Activated CD4-positive, alpha-beta T cell treated with anti-CD3 and anti-CD28 coated beads for 1 hour (primary cell): ENCODE measurements around the gene GASK1A.

Experiments used
- DNase-seq: peaks from one replicate; pipeline ENCODE4 v3.0.0-alpha.2; 2020

GASK1A gene

DNA sequence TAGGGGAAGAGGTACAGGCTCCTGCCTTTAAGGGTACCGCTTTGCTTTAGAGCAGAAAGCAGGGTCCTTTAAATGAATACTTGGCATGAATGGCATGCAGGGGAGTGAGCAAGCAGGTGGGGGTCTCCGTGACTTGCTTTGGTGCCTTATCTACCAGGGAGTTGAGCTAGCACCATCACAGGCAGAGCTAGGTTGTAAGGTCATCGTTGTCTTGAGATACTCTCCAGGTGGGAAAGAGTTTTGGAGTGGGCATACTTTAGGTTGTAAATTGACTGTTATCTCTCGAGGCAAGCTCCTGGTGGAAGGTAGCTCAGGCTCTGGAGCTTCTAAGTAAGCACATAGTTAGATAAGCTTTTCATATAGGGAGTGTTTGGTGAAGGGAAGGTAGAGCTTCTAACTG is 5.6 kb downstream of the GASK1A start:
- DNase-seq = no peak

DNA sequence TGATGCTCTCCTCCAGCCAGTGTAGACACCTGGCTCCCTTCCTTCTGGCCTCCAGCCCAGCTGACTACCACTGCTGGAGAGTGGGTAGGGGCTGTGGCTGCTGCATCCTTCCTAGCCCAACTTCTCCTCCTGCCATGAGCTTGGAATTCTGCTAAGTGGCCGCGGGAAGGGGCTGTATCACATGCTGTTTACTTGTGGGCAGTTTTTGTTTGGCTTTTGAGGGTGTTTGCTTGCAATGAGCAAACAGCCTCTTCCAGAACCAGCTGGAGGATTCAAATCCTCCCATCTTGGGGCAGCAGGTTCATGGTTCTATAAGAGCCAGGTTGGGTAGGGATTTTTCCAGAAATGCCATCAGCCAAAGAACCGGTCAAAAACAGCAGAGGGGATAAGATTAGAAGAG is 9.0 kb downstream of the GASK1A start:
- DNase-seq = no peak

DNA sequence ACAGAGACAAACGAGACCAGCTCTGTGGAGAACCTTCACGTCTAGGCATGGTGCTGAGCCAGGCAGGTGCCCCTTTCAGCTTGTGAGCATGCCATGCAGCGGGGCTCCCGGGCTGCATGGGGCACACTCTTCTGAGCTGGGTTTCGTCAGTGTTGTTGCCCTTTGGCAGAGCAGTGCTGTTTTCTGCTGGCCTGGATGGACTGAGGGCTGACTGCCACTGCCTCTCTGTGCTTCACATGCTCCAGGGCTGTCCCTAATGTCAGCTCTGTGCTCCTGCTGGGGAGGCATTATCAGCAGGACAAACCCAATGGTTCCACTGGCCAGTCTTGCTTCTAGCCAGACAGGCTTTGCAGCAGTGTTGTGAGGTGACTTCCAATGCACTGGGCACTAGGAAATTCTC is 9.5 kb downstream of the GASK1A start:
- no peak for DNase-seq

DNA sequence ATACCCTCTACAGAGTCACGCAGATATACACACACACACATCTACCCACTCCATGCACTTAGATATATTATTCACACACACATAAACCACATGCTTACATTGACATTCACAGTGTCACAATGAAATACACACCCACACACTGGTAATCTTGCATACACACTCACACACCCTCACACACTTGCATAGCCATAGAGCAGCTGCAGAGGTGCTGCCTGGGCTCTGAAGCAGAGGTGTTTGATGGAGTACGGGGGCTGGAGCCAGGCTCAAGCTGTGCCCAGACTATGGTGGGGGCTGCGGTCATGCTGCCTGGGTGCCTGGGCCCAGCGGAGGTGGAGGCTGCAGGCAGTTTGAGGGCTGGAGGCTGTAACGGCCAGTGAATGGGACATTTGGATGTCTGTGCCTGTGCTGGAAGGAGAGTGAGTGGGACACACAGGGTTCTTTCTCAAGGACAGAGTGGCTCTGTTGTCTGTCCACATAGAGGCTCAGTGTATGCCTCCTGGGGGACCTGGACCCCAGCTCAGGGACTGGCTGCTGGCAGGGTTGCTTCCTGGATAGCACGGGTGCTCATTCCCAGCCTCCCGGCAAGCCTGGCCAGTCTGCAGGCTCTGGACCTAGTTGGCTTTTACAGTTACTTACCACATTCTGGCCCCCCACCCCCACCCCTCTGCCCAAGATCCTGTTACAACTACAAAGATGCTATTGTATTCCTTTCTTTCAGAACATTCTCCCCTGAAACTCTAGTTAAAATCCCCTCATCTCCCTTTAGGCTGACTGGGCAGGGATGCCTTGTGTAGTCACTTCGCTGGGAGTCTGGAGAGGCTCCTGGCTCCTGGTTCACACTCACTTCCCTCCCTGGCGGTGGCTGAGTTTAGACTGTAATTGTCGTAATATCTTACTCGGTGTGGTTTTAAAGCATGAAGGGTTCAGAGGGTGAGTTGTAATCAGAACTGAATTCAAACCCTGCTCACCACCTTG is 12.5 kb downstream of the GASK1A start:
- no peak for DNase-seq

DNA sequence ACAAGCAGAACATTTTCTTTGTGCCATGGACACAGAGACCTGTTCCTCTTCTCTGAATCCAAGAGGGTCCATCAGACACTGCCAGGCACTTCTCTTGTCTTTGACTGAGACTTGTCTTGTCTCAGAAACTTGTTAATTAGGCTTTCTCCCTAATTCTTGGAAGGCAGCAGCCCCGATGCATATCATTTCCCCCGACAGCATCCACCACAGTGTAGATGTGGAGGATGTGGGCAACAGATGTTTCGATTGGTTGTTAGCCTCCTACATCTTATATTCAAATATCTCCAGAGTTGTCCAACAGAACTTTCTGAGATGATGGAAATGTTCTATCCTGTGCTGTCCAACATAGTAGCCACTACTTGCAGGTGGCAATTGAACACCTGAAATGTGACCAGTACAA is 15.5 kb downstream of the GASK1A start:
- no peak for DNase-seq

DNA sequence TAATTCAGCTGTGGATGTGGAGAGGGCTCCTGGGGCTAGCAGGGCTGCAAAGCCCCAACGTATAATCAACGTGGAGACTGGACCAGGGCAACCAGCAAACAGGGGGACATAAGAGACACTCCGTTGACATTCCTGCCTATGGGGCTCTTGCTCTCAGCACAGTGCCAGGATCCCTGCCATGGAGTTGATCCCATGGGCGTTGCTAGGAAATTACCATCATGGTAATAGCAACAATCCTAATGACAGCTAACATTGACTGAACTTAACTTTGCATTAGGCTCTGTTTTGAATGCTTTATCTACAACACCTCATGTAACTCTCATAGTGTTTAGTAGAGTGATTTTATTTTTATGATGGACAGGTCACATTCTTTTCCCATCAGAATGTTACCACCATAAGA is 16.9 kb downstream of the GASK1A start:
- DNase-seq = no peak

DNA sequence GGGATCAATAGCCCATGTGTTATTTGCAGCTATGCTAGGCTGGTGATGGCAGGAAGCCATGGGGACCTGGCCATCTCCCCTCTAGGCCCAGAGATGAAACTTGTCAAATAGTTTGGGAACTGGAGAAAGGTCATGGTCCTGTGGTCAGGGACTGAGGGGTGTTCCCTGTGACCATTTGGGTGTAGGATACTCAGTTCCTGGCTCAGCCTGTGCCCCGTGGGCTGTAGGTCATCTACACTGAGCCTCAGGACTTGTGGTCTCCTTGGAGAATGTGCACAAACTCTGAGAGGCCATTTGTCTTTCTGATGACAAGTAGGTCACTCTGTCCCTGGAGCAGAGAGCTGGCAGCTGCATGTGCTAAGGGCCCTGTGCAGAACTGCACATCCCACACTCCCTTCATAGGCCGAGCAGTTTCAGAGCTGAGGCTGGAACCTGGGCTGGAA is 17.5 kb downstream of the GASK1A start:
- DNase-seq = no peak

DNA sequence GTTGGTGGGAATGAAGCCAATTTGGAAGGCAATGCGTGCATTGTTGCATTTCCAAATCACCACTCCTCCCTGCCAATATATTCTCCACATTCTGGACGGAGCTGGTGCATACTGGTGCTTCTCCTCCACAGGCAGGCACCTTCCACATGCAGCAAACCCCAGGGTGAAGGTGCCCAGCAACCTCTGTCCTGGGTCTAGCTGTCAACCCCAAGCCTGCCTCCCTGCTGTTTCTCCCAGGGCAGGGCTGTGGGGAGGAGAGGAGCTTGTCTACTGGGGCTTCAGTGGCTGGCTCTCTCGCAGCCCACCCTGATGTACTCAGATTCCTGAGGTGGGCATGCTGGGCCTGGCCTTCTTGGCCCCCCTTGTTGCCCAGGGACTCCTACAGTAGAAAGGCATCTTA is 20.1 kb downstream of the GASK1A start:
- no peak for DNase-seq

DNA sequence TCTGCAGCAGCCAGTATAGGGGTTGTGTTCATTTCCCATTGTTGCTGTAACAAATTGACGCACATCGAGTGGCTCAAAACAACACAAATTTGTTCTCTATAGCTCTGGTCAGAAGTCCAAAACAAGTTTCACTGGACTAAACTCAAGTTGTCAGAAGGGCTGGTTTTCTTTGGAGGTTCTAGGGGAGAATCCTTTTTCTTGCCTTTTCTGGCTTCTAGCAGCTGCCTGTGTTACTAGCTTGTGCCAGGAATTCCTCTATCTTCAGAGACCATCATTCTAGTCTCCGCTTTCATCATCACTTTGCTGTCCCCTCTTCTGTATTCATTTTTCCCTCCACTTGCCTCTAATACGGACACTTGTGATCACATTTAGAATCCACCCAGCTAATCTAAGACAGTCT is 20.5 kb downstream of the GASK1A start:
- DNase-seq = no peak

DNA sequence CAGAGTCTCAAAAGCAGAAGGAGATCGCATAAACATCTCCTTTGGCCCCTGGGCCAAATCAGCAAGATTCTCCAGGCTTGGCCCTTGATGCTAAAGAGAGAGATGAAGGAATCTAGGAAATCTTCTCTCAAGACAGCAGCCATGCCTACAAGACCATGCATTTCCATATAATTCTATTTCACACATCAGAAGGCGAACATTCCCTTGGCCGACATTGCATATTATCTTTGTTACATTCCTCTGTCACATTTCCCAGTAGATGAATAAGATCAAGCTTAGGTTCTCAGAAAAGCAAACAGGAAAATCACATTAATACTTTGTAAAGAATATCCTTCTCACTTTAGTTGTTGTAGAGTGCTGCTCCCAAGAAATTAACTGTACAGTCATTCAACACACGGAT is 21.3 kb downstream of the GASK1A start:
- DNase-seq = no peak

DNA sequence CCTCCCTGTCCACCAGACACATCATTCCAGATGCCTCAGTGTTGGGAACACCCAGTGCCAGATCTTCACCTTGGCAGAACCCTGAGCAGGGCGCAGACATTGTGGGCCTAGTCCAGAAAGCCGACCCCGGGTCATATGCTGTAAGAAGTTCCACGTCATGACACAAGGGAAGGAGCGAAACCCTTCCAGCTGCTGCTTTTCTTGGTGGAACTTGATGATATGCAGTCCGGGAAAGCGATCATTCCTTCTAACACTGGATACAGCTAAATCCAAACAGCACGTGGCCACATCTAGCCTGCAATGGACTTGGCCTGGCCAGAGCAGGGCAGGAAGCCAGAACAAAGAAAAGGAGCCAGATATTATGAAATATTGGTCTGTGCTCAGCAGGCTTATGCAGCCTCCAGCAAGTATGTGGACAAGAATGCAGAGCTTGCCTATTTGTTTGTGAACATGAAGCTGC is 22.0 kb downstream of the GASK1A start:
- DNase-seq = no peak

DNA sequence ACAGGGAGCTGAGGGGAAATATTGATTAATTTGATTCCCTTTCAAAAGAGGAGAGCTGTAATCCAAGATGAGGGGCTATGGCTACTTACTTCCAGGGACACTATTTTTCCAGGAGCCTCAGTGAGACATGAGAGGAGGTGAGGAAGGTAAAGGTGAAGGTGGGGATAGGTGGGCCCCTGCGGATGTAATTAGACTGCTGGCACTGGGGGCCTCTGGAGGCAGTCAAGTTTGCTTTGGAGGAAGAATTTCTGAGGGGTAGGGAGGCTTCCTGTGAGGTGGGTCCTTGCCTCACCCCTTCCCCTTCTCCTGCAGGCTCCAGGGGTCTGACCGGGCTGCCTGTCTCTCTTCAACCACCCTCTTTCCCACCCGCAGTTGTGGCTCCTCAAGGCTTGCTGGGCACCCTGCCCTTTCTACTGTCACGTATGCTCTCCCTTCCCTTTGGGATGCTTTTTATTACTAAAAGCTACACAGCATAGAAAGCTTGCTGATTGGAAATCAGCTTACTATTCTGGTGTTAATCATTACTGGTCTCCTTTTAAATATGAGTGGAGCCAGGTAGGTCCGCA is 22.5 kb downstream of the GASK1A start:
- no peak for DNase-seq

DNA sequence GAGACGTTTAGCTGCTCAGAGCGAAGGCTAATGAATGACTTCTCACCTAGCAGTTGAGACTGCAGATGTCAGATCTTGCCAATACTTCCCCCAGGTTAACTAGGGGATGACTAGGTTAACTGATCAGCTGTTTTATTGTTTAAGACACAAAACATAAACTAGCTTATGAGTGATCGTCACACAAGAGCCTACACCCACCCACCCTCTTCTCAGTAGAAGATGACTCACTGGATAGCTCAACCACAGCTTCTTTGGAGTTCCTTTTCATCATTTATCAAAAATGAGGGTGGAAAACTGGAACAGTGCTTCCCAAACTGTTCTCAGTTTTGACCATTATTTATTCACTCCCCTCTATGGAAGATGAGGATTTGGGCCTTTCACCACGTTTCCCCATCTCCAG is 25.2 kb downstream of the GASK1A start:
- no peak for DNase-seq

DNA sequence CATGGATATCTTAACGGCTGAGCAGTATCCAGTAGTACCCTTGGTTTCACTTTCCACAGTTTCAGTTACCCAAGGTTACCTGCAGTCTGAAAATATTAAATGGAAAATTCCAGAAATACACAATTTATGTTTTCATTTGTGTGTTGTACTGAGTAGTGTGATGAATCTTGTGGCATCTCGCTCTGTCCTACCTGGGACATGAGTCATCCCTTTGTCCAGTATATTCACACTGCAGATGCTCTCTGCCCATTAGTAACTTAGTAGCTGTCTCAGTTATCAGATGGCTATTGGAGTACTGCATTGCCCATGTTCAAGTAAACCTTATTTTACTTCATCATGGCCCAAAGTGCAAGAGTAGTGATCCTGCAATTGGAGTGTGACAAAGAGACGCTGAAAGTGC is 26.1 kb downstream of the GASK1A start:
- DNase-seq = no peak

DNA sequence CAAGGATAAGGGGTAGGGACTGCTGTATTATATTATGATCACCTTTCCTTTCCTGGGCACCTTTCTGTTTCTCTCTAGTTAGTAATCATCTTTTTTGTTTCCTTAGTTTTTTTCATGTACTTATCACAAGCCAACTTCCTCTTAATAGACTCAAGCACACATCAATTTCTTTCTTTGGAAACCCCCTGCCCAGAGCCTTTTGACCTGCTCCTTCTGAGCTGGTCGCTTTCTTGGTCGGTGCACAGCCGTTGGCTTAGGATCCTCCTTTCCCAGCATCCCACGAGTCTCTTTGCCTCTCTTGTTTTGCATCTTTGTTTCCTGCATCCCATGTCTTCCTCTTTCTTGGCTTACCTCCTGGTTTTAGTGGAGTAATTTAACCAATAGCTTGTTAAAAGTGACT is 26.9 kb downstream of the GASK1A start:
- no peak for DNase-seq

DNA sequence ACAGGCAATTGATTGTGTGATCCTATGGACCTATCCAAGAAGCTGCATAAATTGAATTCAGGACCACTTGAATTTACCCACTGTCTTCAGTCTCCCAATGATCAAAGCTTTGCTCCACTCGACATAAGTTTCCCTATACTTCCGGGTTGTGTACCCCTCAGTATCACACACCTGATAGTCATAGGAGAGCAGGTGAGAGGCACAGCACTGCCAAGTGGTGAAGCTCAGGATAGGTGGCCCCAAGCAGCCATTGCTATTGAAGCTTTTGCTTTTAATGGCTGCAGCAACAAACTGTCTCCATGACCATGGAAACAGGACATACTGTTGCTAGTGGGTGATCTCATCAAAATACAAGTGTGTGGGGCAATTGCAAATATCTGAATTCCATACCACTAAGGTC is 27.7 kb downstream of the GASK1A start:
- DNase-seq = no peak

DNA sequence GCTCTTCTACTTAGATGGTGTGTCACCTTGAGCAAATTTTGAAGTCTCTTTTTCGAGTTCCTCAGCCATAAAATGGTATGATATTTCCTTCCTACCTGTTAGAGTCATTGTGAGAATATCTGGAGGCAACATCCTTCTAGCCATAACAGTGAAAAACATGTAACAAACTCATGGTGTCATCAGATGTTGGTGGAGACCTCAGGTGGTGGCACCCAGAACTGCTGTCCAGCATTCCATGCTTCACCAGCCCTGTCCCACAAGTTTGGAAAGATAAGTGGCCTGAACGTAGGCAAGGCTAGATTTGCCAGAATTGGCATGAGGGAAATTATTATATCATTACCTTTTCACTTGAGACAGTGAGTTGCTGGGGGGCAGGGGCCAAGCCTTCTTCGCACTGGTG is 30.4 kb downstream of the GASK1A start:
- DNase-seq = no peak

DNA sequence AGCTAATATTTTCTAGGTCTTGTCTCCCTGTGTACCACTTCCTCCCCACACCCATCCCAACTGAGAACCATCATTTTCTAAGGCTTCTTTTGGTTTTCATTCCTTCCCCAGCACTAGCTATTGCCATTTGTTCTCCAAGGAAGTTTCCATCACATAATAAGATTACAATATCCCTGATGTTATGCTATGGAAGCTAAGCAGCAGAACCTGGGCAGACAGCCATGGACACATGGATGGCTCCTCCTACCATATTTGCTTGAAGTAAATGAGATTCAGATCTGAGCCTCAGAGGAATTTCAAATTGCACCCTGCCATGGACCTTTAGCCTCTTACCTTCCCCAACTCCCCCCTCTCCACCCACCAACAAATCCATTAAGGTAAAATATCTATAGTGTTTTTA is 31.5 kb downstream of the GASK1A start:
- no peak for DNase-seq

DNA sequence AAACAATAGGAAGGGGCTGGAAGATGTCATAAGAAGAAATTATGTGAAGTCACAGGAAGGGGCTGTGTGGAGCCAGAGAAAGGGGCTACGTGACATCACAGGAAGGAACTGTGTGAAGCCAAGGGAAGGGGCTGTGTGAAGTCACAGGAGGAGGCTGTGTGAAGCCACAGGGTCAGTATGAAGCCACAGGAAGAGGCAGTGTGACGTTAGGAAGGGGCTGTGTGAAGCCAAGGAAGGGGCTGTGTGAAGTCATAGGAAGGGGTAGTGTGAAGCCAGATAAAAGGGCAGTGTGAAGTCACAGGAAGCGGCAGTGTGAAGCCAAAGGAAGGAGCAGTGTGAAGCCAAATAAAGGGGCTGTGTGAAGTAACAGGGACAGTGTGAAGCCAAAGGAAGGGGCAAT is 32.5 kb downstream of the GASK1A start:
- no peak for DNase-seq

DNA sequence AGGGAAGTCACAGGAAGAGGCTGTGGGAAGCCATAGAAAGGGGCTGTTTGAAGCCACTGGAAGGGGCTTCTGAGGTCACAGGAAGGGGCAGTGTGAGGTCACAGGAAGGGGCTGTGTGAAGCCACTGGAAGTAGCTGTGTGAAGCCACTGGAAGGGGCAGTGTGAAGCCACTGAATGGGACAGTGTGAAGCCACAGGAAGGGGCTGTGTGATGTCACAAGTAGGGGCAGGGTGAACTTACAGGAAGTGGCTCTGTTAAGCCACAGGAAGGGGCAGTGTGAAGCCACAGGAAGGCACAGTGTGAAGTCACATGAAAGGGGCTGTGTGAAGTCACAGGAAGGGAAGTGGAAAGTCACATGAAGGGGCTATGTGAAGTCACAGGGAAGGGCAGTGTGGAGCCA is 33.1 kb downstream of the GASK1A start:
- no peak for DNase-seq

DNA sequence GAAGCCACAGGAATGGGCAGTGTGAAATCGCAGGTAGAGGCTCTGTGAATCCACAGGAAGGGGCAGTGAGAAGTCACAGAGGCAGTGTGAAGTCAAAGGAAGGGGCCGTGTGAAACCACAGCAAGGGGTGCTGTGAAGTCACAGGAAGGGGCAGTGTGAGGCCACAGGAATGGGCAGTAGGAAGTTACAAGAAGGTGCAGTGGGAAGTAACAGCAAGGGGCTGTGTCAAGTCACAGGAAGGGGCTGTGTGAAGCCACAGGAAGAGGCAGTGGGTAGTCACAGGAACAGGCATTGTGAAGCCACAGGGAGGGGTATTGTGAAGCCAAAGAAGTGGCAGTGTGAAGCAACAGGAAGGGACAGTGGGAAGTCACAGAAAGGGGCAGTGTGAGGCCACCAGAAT is 34.1 kb downstream of the GASK1A start:
- no peak for DNase-seq

DNA sequence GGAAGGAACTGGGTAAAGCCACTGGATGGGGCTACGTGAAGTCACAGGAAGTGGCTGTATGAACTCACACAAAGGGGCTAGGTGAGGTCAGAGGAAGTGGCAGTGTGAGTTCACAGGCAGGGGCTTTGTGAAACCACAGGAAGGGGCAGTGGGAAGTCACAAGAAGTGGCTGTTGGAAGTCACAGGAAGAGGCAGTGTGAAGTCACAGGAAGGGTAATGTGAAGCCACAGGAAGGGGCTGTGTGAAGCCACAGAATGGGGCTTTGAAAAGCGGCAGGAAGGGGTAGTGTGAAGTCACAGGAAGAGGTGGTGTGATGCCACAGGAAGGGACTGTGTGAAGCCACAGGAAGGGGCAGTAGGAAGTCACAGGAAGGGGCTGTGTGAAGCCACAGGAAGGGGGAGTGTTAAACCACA is 34.6 kb downstream of the GASK1A start:
- DNase-seq = no peak

DNA sequence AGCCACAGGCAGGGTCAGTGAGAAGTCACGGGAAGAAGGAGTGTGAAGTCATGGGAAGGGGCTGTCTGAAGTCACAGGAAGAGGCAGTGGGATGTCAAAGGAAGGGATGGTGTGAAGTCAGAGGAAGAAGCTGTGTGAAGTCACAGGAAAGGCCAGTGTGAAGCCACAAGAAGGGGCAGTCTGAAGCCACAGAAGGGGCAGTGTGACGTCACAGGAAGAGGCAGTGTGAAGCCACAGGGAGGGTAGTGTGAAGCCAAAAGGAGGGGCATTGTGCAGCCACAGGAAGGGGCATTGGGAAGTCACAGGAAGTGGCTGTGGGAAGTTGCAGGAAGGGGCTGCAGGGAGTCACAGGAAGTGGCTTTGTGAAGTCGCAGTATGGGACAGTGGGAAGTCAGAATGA is 35.1 kb downstream of the GASK1A start:
- no peak for DNase-seq

DNA sequence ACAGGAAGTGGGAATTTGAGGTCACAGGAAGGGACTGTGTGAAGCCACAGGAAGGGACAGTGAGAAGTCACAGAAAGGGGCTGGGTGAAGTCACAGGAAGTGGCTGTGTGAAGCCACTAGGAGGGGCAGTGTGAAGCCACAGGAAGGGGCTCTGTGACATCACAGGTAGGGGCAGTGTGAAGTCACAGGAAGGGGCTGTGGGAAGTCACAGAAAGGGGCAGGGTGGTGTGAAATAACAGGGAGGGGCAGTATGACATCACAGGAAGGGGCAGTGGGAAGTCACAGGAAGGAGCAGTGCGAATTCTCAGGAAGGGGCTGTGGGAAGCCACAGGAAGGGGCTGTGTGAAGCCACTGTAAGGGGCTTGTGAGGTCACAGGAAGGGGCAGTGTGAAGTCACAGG is 35.8 kb downstream of the GASK1A start:
- DNase-seq = no peak

DNA sequence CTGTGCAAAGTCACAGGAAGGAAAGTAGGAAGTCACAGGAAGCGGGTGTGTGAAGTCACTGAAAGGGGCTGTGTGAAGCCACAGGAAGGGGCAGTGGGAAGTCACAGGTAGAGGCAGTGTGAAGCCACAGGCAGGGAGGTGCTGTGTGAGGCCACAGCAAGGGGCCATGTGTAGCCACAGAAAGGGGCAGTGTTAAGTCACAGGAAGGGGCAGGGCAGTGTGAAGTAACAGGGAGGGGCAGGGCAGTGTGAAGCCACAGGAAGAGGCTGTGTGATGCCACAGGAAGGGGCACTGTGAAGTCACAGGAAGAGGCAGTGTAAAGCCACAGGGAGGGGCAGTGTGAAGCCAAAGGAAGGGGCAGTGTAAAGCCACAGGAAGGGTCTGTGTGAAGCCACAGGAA is 36.5 kb downstream of the GASK1A start:
- DNase-seq = no peak
